Measurements from ENCODE around the gene F7.

DNA sequence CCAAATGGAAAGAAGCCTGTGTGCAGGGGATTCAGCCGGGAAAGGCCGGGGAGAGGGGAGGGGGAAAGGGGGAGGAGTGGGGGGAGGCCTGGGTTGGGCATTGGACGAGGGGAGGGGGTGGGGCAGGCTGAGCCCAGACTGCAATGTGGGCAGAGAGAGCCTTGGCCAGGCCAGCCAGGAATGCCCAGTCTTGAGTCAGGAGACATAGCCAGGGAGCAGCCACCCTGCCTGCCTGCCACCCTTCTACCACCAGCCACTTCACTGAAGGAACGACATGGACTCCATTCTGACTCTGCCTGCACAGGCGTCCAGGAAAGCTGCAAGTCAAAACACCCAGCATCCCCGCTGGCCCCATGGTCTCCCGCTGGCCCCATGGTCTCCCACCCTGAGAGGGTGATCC lies 53.4 kb downstream of the F7 start:
- no peak for TF ChIP-seq CTCF (IDR thresholded peaks at IDR 0.05)
- no peak for TF ChIP-seq EP300 (IDR thresholded peaks at IDR 0.05)
